ENCODE measurements around the gene TMEM129.
"Not testable (repeated sequence)": the region's sequence is repeated elsewhere in the genome, so short reads cannot be mapped to it uniquely, and the experiment has no call there.

TMEM129 gene

DNA sequence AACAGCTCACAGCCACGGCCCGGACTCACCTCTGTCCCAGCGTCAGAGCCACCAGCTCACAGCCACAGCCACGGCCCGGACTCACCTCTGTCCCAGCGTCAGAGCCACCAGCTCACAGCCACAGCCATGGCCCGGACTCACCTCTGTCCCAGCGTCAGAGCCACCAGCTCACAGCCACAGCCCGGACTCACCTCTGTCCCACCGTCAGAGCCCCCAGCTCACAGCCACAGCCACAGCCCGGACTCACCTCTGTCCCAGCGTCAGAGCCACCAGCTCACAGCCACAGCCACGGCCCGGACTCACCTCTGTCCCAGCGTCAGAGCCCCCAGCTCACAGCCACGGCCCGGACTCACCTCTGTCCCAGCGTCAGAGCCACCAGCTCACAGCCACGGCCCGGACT, 50.1 kb downstream of the TMEM129 start:
- H3K27me3 ChIP-seq (ENCODE audit: low read depth, low read length); H3K36me3 ChIP-seq (ENCODE audit: control insufficient read depth in 1 of 2, insufficient read depth in 2 of 2, low read length in 2 of 2); H3K9me3 ChIP-seq (ENCODE audit: control insufficient read depth in 1 of 2, low read length in 2 of 2); H3K27ac ChIP-seq (ENCODE audit: low read length); H3K4me1 ChIP-seq (ENCODE audit: control insufficient read depth in 1 of 2, insufficient read depth in 2 of 2, low read length in 2 of 2); H3K4me3 ChIP-seq (ENCODE audit: low read depth in 1 of 2, low read length in 2 of 2): not testable (repeated sequence)

DNA sequence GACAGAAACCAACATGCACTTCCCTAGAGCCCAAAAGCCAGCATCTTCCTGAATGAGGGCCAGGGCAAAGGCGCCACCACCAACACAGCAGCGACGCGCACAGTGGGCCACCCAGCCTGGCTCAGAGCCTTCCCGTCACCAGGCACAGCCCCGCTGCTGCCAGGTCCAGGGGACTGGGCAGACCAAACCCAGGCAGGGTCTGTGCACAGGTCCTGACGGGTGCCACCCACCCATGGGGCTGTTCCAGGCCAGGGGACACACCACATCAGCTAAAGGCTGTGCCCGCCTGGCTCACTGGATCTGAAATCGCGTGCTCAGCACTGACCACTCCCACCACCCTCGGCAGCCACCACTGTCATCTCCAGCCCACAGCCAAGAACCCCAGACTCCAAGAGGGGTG, 50.8 kb downstream of the TMEM129 start:
- peaks cover 0 to 5% of the 10 kb centered on the region in 2 donors for H3K4me1 ChIP-seq (ENCODE audit: control insufficient read depth in 1 of 2, insufficient read depth in 2 of 2, low read length in 2 of 2)

DNA sequence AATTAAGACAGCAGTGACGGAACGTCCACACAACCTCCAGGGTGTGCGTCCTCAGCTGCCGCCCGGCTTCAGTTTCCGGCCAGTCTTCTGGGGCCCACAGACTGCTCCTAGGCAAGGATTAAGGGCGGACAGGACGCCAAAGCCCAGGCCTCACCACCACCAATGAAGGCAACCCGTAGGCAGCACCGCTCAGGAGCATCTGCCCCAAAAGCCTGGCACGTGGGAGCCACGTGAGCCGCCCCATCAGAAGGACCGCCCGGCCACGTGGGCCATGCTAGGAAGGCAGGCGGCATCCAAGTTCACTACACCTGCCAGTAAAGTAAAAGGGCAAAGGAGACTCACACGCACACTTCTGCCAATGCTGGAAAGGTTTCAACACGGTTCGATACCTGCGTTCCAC, 51.3 kb downstream of the TMEM129 start:
- no peaks in the 10 kb centered on the region for H3K36me3 ChIP-seq (ENCODE audit: control insufficient read depth in 1 of 2, insufficient read depth in 2 of 2, low read length in 2 of 2)
- no peak overlapping the region for H3K27ac ChIP-seq (ENCODE audit: low read length)
- H3K27me3 ChIP-seq (ENCODE audit: low read depth, low read length) = no peaks in the 10 kb centered on the region
- H3K4me1 ChIP-seq (ENCODE audit: control insufficient read depth in 1 of 2, insufficient read depth in 2 of 2, low read length in 2 of 2) = peaks cover 0 to 5% of the 10 kb centered on the region in 2 donors
- no peaks in the 10 kb centered on the region for H3K9me3 ChIP-seq (ENCODE audit: control insufficient read depth in 1 of 2, low read length in 2 of 2)
- H3K4me3 ChIP-seq (ENCODE audit: low read depth in 1 of 2, low read length in 2 of 2) = no peak overlapping the region

More for the DNA sequence above, 50.8 kb downstream of the TMEM129 start:
- no peaks in the 10 kb centered on the region for H3K27me3 ChIP-seq (ENCODE audit: low read depth, low read length)
- no peaks in the 10 kb centered on the region for H3K9me3 ChIP-seq (ENCODE audit: control insufficient read depth in 1 of 2, low read length in 2 of 2)
- no peaks in the 10 kb centered on the region for H3K36me3 ChIP-seq (ENCODE audit: control insufficient read depth in 1 of 2, insufficient read depth in 2 of 2, low read length in 2 of 2)
- H3K4me3 ChIP-seq (ENCODE audit: low read depth in 1 of 2, low read length in 2 of 2) = no peak overlapping the region
- H3K27ac ChIP-seq (ENCODE audit: low read length) = no peak overlapping the region

- Histone ChIP-seq H3K27me3 (ENCODE audit: low read depth, low read length) (no peaks in the 10 kb centered on the region), H3K9me3 (ENCODE audit: control insufficient read depth in 1 of 2, low read length in 2 of 2) (no peaks in the 10 kb centered on the region), H3K4me1 (ENCODE audit: control insufficient read depth in 1 of 2, insufficient read depth in 2 of 2, low read length in 2 of 2) (peaks cover 0 to 5% of the 10 kb centered on the region in 2 donors), H3K27ac (ENCODE audit: low read length) (no peak overlapping the region), H3K36me3 (ENCODE audit: control insufficient read depth in 1 of 2, insufficient read depth in 2 of 2, low read length in 2 of 2) (no peaks in the 10 kb centered on the region), H3K4me3 (ENCODE audit: low read depth in 1 of 2, low read length in 2 of 2) (no peak overlapping the region)
Observed at GRCh38 chr4:1669270-1669669, 51.9 kb downstream of the TMEM129 start.

GRCh38 chr4:1668488-1668840, 52.7 kb downstream of the TMEM129 start:
- H3K27me3 ChIP-seq (ENCODE audit: low read depth, low read length) = no peaks in the 10 kb centered on the region
- H3K4me3 ChIP-seq (ENCODE audit: low read depth in 1 of 2, low read length in 2 of 2) = no peak overlapping the region
- H3K36me3 ChIP-seq (ENCODE audit: control insufficient read depth in 1 of 2, insufficient read depth in 2 of 2, low read length in 2 of 2) = no peaks in the 10 kb centered on the region
- H3K27ac ChIP-seq (ENCODE audit: low read length) = no peak overlapping the region
- H3K9me3 ChIP-seq (ENCODE audit: control insufficient read depth in 1 of 2, low read length in 2 of 2) = no peaks in the 10 kb centered on the region
- peaks cover 0 to 5% of the 10 kb centered on the region in 2 donors for H3K4me1 ChIP-seq (ENCODE audit: control insufficient read depth in 1 of 2, insufficient read depth in 2 of 2, low read length in 2 of 2)

GRCh38 chr4:1667273-1667672, 53.9 kb downstream of the TMEM129 start:
- Histone ChIP-seq H3K9me3 (ENCODE audit: control insufficient read depth in 1 of 2, low read length in 2 of 2) (no peaks in the 10 kb centered on the region), H3K27me3 (ENCODE audit: low read depth, low read length) (no peaks in the 10 kb centered on the region), H3K27ac (ENCODE audit: low read length) (no peak overlapping the region), H3K4me1 (ENCODE audit: control insufficient read depth in 1 of 2, insufficient read depth in 2 of 2, low read length in 2 of 2) (peaks cover 0 to 5% of the 10 kb centered on the region in 2 donors), H3K36me3 (ENCODE audit: control insufficient read depth in 1 of 2, insufficient read depth in 2 of 2, low read length in 2 of 2) (no peaks in the 10 kb centered on the region), H3K4me3 (ENCODE audit: low read depth in 1 of 2, low read length in 2 of 2) (no peak overlapping the region)

DNA sequence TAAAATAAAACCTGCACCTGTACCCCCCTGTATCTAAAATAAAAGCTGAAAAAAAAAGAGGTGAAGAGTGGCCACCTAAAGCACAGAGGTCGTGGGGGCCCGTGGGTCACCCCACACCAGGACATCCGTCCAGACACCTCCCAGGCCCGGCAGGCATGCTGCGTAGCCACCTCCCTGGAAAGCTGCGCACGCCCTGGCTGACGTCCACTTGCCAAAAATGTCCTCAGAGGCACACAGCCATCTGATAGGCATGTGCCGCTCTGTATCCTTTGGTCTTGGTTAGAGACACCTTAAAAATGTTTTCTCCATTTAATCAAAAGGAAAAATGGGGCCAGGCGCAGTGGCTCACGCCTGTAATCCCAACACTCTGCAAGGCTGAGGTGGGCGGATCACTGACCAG, 54.7 kb downstream of the TMEM129 start:
- Histone ChIP-seq H3K9me3 (ENCODE audit: control insufficient read depth in 1 of 2, low read length in 2 of 2) (no peaks in the 10 kb centered on the region), H3K4me3 (ENCODE audit: low read depth in 1 of 2, low read length in 2 of 2) (no peak overlapping the region), H3K4me1 (ENCODE audit: control insufficient read depth in 1 of 2, insufficient read depth in 2 of 2, low read length in 2 of 2) (peaks cover 0 to 5% of the 10 kb centered on the region in 2 donors), H3K27me3 (ENCODE audit: low read depth, low read length) (no peaks in the 10 kb centered on the region), H3K36me3 (ENCODE audit: control insufficient read depth in 1 of 2, insufficient read depth in 2 of 2, low read length in 2 of 2) (no peaks in the 10 kb centered on the region), H3K27ac (ENCODE audit: low read length) (no peak overlapping the region)

Data from muscle layer of duodenum (tissue), 2 donors.